G401 (cell line): Measurements from ENCODE around the gene SMIM38. TPM values are rescaled to one million over a fixed set of nuclear protein-coding genes. Genes with fewer than 3 reads are reported as not detected.

ENCODE experiments used
- DNase-seq: peaks from one replicate; pipeline ENCODE4 v3.0.0-alpha.2; 2015; ENCODE audit warnings: low spot score
- in situ Hi-C: cut with HindIII; loops from 2 replicates; pipeline ENCODE4 v1.10.0; 2016; ENCODE audit warnings: low sequenced_read_pairs, mixed read lengths
- total RNA-seq: library from RNA; depleted of rRNA; stranded (reverse); fragments of >200 nt; shearing (Covaris generic); gene quantifications from 2 replicates; pipeline ENCODE4 v1.2.3, GENCODE V29; 2014

SMIM38 gene
- total RNA-seq, 1 experiment from 2014 or later: not detected

DNA sequence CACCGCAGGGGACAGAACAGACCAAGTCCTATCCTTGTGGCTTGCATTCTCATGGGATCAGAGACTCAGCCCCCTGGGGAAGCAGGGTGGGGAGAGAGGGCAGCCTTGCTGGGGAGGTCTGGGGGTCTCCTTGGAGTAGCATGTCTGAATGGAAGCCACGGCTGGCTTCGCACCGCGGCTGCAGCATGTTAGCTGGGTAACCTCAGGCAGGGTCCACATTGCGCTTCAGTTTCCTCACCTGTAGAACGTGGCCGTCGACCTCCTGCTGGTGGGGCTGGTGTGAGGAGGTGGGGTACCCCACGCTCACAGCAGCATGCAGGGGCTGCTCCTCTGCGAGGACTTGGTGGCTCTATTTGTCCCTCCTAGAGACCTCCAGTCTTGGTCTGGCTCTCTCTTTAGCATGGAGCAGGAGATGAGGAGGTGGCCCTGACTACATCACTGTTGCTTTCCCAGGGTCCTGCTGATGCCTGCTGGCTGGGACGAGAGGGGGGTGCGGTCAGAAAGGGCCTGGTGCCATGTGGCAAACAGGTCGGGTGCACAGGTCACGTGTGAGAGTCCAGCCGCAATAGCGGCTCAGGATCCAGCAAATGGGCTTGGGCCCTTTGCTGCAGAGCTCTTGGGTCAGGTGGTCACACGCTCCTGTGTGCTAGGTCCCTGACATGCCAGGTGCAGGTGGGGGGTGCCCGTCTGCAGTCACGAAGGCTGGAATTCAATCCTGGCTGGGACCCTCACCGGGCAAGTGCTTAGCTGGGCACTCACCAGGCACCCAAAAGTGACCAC lies 35.4 kb upstream of the SMIM38 start:
- no peak for DNase-seq
- in situ Hi-C loops: loop anchor here (25.0 kb wide), 1 partner anchor 542 kb away; no protein-coding TSS in a partner anchor

- no peak for DNase-seq
- in situ Hi-C loops: loop anchor here (25.0 kb wide), 1 partner anchor 541 kb away; no protein-coding TSS in a partner anchor
These were observed 34.7 kb upstream of the SMIM38 start for GRCh38 chr11:69121021-69121420.

- no peak for DNase-seq
- in situ Hi-C loops: loop anchor here (25.0 kb wide), 1 partner anchor 541 kb away; no protein-coding TSS in a partner anchor
These were observed 34.0 kb upstream of the SMIM38 start for GRCh38 chr11:69121621-69122325.

DNA sequence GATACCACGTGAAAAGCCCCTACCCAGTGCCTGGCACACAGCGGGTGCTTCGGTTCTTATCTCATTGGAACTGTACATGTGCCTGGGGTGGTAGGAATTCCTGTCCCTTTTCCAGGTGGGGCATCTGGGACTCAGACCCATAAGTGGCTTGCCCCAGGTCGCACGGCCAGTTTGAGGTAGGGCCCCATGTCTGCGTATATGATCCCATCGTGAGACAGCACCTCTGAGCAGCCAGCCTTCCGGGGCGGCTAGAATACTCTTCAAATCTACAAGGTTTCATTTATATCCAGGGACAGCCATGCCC lies 33.5 kb upstream of the SMIM38 start:
- no peak for DNase-seq
- in situ Hi-C loops: loop anchor here (25.0 kb wide), 1 partner anchor 540 kb away; no protein-coding TSS in a partner anchor

DNA sequence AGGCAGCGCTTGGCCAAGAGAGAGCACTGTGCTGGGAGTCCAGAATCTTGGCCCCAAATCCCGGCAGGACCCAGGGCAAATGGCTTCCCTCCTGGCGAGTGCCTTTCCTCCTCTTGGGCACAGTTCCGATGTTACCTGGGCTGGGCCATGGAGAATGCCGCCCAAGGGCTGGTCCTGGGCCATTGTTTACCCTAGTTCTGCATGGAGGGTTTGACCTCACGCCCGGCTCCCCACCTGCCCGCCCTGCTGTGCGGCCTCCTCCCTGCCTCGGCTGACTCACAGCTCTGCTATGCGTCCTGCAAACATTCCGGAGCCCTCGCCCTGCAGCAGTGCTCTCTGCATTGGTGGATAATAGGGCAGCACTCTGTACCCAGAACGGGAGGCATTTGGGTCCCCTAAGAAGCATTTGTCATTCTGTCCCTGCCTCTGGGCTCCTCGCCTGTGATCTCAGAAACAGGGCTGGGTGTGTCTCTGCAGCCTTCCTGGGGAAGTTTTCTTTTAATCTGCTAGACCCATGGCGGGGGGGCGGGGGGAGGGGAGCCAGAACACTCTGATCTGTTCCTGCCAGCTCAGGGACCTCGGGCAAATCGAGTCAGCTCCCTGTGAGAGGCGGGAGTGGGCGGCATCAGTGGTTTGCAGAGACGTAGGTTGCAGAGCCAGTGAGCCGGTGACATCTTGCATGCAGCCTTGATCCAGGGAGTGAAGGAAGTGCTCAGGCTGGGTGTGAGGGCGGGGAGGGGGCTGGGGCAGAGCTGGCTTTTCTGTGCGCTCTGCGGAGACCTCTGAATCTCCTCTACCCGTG lies 32.9 kb upstream of the SMIM38 start:
- peak; percentile 23 for DNase-seq
- in situ Hi-C loops: loop anchor here (25.0 kb wide), 1 partner anchor 539 kb away; no protein-coding TSS in a partner anchor

DNA sequence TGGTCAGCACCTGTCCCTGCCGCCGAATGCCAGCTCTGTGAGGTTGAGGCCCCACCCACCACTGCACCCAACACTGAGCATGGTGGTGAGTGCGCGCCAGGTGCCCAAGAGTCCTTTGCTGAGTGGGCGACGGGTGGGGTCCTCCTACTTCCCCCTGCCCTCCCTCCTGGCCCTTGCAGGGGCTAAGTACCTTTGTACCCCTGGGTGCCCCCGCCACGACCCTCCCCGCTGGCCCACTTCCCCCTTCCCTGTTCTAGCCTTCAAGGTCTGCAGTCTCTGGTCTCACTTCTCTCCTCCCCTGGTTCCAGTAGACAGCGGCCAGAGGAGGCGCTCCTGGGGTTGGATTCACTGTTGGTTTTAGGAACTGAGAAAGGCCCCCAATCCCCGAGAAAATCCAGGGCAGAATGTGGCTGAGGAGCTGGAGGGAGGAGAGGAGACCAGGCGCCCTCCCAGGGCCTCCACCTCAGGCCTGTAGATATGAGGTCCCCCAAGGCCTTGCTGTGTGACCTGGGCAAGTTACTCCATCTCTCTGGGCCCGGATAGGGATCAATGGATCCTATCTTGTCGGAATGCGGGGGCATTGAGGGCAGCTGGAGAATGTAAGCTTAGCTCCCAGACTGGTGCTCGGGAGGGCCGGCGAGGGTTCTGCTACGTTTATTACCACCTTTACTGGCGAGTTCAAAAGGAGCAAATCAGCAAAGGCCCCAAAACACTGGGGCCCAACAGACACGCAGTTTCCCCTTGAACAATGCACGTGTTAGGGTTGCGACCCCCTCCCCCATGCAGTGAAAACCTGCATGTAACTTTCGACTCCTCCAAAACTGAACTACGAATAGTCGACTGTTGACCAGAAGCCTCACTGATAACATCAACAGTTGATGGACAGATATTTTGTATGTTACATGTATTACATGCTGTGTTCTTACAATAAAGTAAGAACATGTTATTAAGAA lies 31.9 kb upstream of the SMIM38 start:
- no peak for DNase-seq
- in situ Hi-C loops: loop anchor here (25.0 kb wide), 1 partner anchor 538 kb away; no protein-coding TSS in a partner anchor

DNA sequence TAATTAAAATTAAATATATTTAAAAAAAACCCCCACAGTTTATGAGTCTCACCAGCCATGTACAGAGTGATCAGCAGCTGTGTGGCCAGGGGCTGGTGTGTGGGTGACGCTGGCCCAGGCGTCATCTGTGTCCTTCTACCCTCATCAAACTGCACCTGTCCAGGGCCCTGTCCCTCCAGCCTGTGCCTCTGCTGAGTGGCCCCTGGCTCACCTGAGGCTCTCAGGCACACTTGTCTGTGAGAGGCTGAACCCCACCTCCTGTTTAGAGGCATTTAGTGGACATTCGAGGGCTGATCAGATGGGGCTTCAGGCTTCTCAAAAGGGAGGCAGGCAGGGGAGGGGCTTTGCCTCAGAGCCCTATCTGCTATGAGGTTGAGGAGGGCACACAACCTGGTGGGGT lies 29.9 kb upstream of the SMIM38 start:
- in situ Hi-C loops: no loop called here

DNA sequence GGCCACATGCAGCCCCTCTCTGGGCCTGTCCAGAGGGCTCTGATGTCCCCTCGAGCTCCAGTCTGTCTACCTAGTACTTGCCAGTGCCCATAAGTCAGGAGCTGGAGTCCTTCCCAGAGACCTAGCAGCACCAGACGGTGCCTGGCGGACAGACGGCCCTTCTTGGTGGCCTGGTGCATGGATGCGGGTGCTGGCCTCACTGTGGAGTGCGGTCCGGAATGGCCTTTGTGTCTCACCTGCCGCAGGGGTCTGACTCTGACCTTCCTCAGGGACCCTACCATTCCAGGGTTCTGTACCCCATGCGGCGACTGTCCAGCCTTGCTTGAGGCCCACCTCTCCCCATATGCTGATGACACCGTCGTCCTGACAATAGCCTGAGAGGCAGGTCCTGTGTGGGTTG lies 29.4 kb upstream of the SMIM38 start:
- in situ Hi-C loops: no loop called here
- DNase-seq: peak; percentile 73

More for the DNA sequence above, 29.9 kb upstream of the SMIM38 start:
- DNase-seq: no peak

DNA sequence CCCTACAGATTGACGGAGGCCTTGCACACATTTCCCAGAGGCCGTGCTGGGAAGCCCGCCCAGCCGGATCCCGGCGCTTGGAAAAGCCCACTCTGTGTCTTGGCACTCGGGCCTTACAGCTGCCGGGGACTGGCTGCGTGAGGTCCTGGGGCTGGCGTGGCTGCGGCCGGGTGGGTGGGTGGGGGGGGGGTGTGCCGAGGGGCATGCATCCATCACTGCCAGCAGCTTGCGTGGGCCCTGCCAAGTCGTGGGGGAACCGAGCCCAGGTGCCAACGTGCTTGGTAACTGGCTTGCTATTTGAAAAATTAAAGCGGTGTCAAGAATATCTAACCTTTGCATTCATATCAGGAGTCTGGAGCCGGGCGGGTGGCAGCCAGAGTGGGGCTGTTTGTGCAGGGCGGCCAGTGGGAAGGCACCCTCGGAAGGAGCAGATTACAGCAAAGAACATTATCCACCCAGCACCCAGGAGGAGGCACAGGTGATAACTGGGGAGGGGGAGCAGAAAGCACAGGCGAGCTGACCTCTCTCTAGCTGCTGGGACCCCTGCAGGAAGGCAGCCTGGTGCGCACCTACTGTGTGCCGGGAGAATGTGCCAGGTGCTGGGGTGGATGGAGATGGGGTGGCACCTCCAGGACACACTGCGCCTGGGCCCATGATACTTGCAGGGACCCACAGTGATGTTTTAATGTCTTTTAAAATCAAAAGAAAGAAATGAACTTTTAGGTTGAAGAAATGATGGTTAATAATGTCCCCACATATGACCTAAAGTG lies 28.5 kb upstream of the SMIM38 start:
- peak; percentile 29 for DNase-seq

GRCh38 chr11:69127884-69128283 lies 27.9 kb upstream of the SMIM38 start:
- in situ Hi-C loops: no loop called here
- DNase-seq: no peak

More for the DNA sequence above, 28.5 kb upstream of the SMIM38 start:
- in situ Hi-C loops: no loop called here

- DNase-seq: no peak
- in situ Hi-C loops: no loop called here
These were observed 26.7 kb upstream of the SMIM38 start for GRCh38 chr11:69129053-69129452.

GRCh38 chr11:69129647-69130046 lies 26.1 kb upstream of the SMIM38 start:
- in situ Hi-C loops: no loop called here
- DNase-seq: no peak

- peak; percentile 8 for DNase-seq
- in situ Hi-C loops: no loop called here
These were observed 25.1 kb upstream of the SMIM38 start for GRCh38 chr11:69130654-69131053.

- no peak for DNase-seq
- in situ Hi-C loops: no loop called here
These were observed 24.6 kb upstream of the SMIM38 start for GRCh38 chr11:69131121-69131566.

GRCh38 chr11:69131644-69132300 lies 24.0 kb upstream of the SMIM38 start:
- peak; percentile 64 for DNase-seq
- in situ Hi-C loops: no loop called here

DNA sequence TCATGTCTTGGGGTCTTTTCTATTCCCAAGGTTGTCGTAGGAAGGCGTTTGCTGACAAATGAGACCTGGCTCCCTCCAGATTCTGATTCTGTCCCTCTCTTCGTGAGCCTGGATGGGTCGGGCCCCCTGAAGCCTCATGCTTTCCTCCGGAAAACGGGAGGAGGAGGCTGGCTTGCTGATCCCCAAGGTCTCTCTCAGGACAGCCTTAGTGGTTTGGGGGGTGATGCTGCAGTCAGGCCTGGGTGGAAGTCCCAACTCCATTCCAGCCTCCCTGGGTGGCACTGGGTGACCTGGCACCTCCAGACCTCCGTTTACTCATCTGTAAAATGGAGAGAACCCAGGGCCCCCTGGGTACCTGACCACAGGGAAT lies 23.4 kb upstream of the SMIM38 start:
- in situ Hi-C loops: no loop called here
- no peak for DNase-seq

DNA sequence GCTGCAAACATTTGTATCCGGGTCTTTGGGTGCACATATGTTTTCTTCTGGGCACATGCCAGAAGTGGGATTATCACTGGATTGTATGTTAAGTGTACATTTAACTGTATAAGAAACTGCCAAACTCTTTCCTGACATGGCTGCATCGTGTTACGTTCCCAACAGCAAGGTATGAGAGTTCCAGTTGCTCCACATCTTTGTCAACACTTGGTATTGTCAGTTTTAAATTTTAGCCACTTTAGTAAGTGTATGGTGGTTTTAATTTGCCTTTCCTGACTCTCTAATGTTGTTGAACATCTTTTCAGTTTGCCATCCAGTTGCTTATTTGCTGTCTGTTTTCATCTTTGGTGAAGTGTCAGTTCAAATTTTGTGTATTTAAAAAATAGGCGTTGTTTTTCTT lies 22.5 kb upstream of the SMIM38 start:
- in situ Hi-C loops: no loop called here
- no peak for DNase-seq
